ENCODE measurements around the gene SRGN. TPM values are rescaled to one million over a fixed set of nuclear protein-coding genes. Genes with fewer than 3 reads are reported as not detected.

SRGN gene
- total RNA-seq, 6 experiments from 2014 or later, result 128 to 471 (median 424) TPM

GRCh38 chr10:69074532-69074931 is 13.4 kb upstream of the SRGN start:
- TF ChIP-seq CTCF (IDR thresholded peaks at IDR 0.05), result no peak
- Mint-ChIP-seq H3K4me3 (no peak overlapping the region), H3K9me3 (no peaks in the 10 kb centered on the region), H3K4me1 (ENCODE audit: low read depth) (peaks cover 7% of the 10 kb centered on the region; the same call in 1 of the 2 replicates), H3K36me3 (ENCODE audit: low read depth) (no peaks in the 10 kb centered on the region), H3K27ac (no peak overlapping the region), H3K27me3 (ENCODE audit: insufficient read depth) (no peaks in the 10 kb centered on the region)
- DNase-seq, result no peak

- no peaks in the 10 kb centered on the region for H3K36me3 Mint-ChIP-seq (ENCODE audit: low read depth)
Observed at GRCh38 chr10:69075431-69075830, 12.5 kb upstream of the SRGN start.

GRCh38 chr10:69078311-69078710 is 9.6 kb upstream of the SRGN start:
- H3K27me3 Mint-ChIP-seq (ENCODE audit: insufficient read depth), result peaks cover 3% of the 10 kb centered on the region
- TF ChIP-seq CTCF (IDR thresholded peaks at IDR 0.05), result no peak
- DNase-seq, result no peak
- H3K4me3 Mint-ChIP-seq, result no peak overlapping the region
- no peak overlapping the region for H3K27ac Mint-ChIP-seq
- H3K36me3 Mint-ChIP-seq (ENCODE audit: low read depth), result no peaks in the 10 kb centered on the region
- peaks cover 1% of the 10 kb centered on the region; the same call in 1 of the 2 replicates for H3K4me1 Mint-ChIP-seq (ENCODE audit: low read depth)
- H3K9me3 Mint-ChIP-seq, result no peaks in the 10 kb centered on the region

More at GRCh38 chr10:69075431-69075830, 12.5 kb upstream of the SRGN start:
- Mint-ChIP-seq H3K9me3 (no peaks in the 10 kb centered on the region), H3K4me1 (ENCODE audit: low read depth) (peaks cover 7% of the 10 kb centered on the region; the same call in 1 of the 2 replicates), H3K27ac (no peak overlapping the region), H3K4me3 (no peak overlapping the region), H3K27me3 (ENCODE audit: insufficient read depth) (no peaks in the 10 kb centered on the region)
- TF ChIP-seq CTCF (IDR thresholded peaks at IDR 0.05), result no peak
- DNase-seq, result no peak

- Mint-ChIP-seq H3K36me3 (ENCODE audit: low read depth) (no peaks in the 10 kb centered on the region), H3K27ac (no peak overlapping the region), H3K9me3 (no peaks in the 10 kb centered on the region), H3K4me3 (no peak overlapping the region), H3K27me3 (ENCODE audit: insufficient read depth) (peaks cover 3% of the 10 kb centered on the region), H3K4me1 (ENCODE audit: low read depth) (peaks cover under 1% of the 10 kb centered on the region; the same call in 1 of the 2 replicates)
- no peak for TF ChIP-seq CTCF (IDR thresholded peaks at IDR 0.05)
- no peak for DNase-seq
Observed at GRCh38 chr10:69080226-69080625, 7.7 kb upstream of the SRGN start.

GRCh38 chr10:69086001-69086509 is 1.8 kb upstream of the SRGN start:
- Mint-ChIP-seq H3K4me1 (ENCODE audit: low read depth) (peaks cover 59% of the 10 kb centered on the region), H3K4me3 (peak overlapping the region; percentile 38; the same call in 1 of the 2 replicates), H3K27me3 (ENCODE audit: insufficient read depth) (peaks cover 3% of the 10 kb centered on the region; the same call in 1 of the 2 replicates), H3K9me3 (no peaks in the 10 kb centered on the region), H3K27ac (peak overlapping the region; percentile 39), H3K36me3 (ENCODE audit: low read depth) (peaks cover 23% of the 10 kb centered on the region; the same call in 1 of the 2 replicates)
- TF ChIP-seq CTCF (IDR thresholded peaks at IDR 0.05), result no peak
- no peak for DNase-seq
